Measurements from ENCODE around the gene TP53. TPM values are rescaled to one million over a fixed set of nuclear protein-coding genes. Genes with fewer than 3 reads are reported as not detected.
A peak's percentile ranks its signal among the peaks of the same experiment; 100 is the strongest.

TP53 gene
- total RNA-seq, 4 donors from 2014 or later, result 19.6 to 27.7 (median 25.1) TPM

DNA sequence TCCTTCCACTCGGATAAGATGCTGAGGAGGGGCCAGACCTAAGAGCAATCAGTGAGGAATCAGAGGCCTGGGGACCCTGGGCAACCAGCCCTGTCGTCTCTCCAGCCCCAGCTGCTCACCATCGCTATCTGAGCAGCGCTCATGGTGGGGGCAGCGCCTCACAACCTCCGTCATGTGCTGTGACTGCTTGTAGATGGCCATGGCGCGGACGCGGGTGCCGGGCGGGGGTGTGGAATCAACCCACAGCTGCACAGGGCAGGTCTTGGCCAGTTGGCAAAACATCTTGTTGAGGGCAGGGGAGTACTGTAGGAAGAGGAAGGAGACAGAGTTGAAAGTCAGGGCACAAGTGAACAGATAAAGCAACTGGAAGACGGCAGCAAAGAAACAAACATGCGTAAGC lies 12.4 kb downstream of the TP53 start:
- Histone ChIP-seq H3K4me3 (no peak overlapping the region), H3K36me3 (peaks cover 0 to 64% (median 3%) of the 10 kb centered on the region in 3 donors), H3K9me3 (peaks cover 0 to 8% (median 3%) of the 10 kb centered on the region in 4 donors), H3K27me3 (no peaks in the 10 kb centered on the region), H3K4me1 (no peaks in the 10 kb centered on the region), H3K27ac (no peak overlapping the region)
- DNase-seq, result no peak
- TF ChIP-seq, protein P1, sequence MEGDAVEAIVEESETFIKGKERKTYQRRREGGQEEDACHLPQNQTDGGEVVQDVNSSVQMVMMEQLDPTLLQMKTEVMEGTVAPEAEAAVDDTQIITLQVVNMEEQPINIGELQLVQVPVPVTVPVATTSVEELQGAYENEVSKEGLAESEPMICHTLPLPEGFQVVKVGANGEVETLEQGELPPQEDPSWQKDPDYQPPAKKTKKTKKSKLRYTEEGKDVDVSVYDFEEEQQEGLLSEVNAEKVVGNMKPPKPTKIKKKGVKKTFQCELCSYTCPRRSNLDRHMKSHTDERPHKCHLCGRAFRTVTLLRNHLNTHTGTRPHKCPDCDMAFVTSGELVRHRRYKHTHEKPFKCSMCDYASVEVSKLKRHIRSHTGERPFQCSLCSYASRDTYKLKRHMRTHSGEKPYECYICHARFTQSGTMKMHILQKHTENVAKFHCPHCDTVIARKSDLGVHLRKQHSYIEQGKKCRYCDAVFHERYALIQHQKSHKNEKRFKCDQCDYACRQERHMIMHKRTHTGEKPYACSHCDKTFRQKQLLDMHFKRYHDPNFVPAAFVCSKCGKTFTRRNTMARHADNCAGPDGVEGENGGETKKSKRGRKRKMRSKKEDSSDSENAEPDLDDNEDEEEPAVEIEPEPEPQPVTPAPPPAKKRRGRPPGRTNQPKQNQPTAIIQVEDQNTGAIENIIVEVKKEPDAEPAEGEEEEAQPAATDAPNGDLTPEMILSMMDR (IDR thresholded peaks at IDR 0.05), result no peak
- TF ChIP-seq POLR2A (IDR thresholded peaks at IDR 0.05), result no peak

DNA sequence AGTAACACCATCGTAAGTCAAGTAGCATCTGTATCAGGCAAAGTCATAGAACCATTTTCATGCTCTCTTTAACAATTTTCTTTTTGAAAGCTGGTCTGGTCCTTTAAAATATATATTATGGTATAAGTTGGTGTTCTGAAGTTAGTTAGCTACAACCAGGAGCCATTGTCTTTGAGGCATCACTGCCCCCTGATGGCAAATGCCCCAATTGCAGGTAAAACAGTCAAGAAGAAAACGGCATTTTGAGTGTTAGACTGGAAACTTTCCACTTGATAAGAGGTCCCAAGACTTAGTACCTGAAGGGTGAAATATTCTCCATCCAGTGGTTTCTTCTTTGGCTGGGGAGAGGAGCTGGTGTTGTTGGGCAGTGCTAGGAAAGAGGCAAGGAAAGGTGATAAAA lies 14.1 kb downstream of the TP53 start:
- no peak overlapping the region for H3K27ac ChIP-seq
- DNase-seq, result peak in 2 of 3 donors; percentile 53 to 74
- no peak overlapping the region for H3K4me3 ChIP-seq
- H3K9me3 ChIP-seq, result peaks cover 0 to 8% (median 3%) of the 10 kb centered on the region in 4 donors
- TF ChIP-seq, protein P1 (IDR thresholded peaks at IDR 0.05), result peak in 4 of 6 experiments; percentile 35 to 67 (median 64)
- TF ChIP-seq POLR2A (IDR thresholded peaks at IDR 0.05), result no peak
- peaks cover 0 to 80% (median 3%) of the 10 kb centered on the region in 3 donors for H3K36me3 ChIP-seq
- no peaks in the 10 kb centered on the region for H3K27me3 ChIP-seq
- H3K4me1 ChIP-seq, result no peaks in the 10 kb centered on the region

- no peak for DNase-seq
- no peak for TF ChIP-seq POLR2A (IDR thresholded peaks at IDR 0.05)
- TF ChIP-seq, protein P1 (IDR thresholded peaks at IDR 0.05), result no peak
- Histone ChIP-seq H3K4me1 (no peaks in the 10 kb centered on the region), H3K4me3 (no peak overlapping the region), H3K9me3 (peaks cover 0 to 4% (median 2%) of the 10 kb centered on the region in 4 donors), H3K36me3 (peaks cover 0 to 72% (median 2%) of the 10 kb centered on the region in 3 donors), H3K27me3 (no peaks in the 10 kb centered on the region), H3K27ac (no peak overlapping the region)
These were observed 18.8 kb downstream of the TP53 start for GRCh38 chr17:7668482-7668881.

DNA sequence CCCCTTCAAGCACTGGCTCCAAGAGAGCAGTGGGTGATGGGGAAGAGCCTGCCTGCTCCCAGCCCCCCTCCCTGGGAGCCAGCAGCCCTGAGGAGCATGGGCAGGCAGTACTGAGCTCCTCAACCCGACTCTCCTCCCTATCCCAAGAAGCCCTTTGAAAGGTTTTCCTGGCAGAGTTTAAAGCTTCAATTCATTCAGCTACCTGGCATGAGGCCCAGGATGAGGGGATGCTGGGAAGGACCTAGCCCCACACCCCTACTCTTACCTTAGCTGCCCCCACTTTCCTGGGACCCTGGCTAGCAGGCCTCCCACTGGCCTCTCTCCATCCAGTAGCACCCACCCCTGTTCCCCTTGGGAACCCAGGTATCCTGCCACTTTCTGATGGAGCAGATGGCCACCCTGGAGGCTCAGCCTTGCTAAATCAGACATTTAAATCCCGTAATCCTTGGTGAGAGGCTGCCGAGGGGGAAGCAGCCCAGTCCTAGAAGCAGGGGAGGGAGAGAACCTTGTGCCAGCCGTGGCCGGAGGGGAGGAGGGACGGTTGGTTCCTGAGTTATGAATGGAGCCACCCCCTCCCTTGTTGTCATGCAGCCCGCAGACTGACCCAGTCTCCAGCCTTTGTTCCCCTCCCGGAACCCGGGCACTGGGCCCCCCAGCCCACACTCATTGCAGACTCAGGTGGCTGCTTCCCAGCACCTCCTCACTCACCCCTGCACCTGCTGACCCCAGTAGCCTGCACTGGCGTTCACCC lies 19.5 kb downstream of the TP53 start:
- TF ChIP-seq, protein P1 (IDR thresholded peaks at IDR 0.05), result no peak
- no peak for TF ChIP-seq POLR2A (IDR thresholded peaks at IDR 0.05)
- no peaks in the 10 kb centered on the region for H3K4me1 ChIP-seq
- no peaks in the 10 kb centered on the region for H3K9me3 ChIP-seq
- no peaks in the 10 kb centered on the region for H3K27me3 ChIP-seq
- no peak for DNase-seq
- no peak overlapping the region for H3K4me3 ChIP-seq
- no peak overlapping the region for H3K27ac ChIP-seq
- peaks cover 0 to 66% (median 0%) of the 10 kb centered on the region in 3 donors for H3K36me3 ChIP-seq

DNA sequence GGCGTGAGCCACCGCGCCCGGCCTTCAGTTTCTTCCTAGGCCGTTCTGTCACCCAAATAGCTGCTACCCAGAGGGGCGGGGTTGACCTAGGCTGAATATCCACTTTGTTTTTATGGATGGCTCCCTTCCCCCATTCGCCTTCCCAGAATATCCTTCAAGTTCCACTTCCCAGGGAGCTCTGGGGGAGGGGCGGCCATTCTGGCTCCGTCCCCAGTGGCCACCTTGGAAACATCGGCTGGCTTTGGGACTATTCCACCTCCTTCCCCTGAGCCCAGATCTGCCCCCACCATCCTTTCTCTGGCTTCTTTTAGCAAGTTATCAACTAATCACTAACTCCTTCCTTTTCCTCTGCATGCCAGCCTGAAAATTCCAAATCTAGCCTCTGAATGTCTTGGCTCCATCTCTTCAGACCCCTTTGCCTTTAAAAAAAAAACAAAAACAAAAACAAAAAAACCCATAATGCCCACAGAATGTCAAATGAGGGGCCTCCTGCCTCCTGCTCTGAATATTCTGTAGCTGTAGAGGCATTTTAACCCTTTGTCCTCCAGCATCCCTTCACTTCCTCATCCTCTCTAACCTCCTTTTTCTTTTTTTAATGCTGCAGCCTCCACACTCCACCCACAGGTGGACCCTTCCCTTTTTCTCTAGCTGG lies 30.2 kb downstream of the TP53 start:
- H3K36me3 ChIP-seq, result no peaks in the 10 kb centered on the region
- H3K27ac ChIP-seq, result no peak overlapping the region
- no peak for DNase-seq
- H3K27me3 ChIP-seq, result no peaks in the 10 kb centered on the region
- no peak overlapping the region for H3K4me3 ChIP-seq
- no peaks in the 10 kb centered on the region for H3K4me1 ChIP-seq
- H3K9me3 ChIP-seq, result no peaks in the 10 kb centered on the region
- TF ChIP-seq POLR2A (IDR thresholded peaks at IDR 0.05), result no peak
- TF ChIP-seq, protein P1 (IDR thresholded peaks at IDR 0.05), result no peak

Data from Peyer's patch (tissue), 4 donors.